SK-N-SH treated with all-trans-retinoic acid at 6 μM for 48 hours (cell line): ENCODE results near the gene JMJD4.

Source experiments
- ATAC-seq: fragments of 200-7000 bp; cut with Tn5 transposase; 3 replicates; pipeline ENCODE4 v1.9.1; 2020; ENCODE audit warnings: mild to moderate bottlenecking, moderate library complexity
- BACH2 ChIP-seq: fragments of 250-450 bp; sonication (Bioruptor Pico); IDR thresholded peaks from 2 replicates; pipeline ENCODE4 v1.9.0; 2021; ENCODE audit warnings: mild to moderate bottlenecking, borderline replicate concordance
- CSDC2 ChIP-seq: fragments of 250-450 bp; sonication (Bioruptor Pico); IDR thresholded peaks from 2 replicates; pipeline ENCODE4 v1.5.0; 2020; ENCODE audit warnings: mild to moderate bottlenecking, moderate library complexity
- CSRNP3 ChIP-seq: fragments of 250-450 bp; sonication (Bioruptor Pico); IDR thresholded peaks from 2 replicates; pipeline ENCODE4 v1.5.1; 2021; ENCODE audit warnings: mild to moderate bottlenecking, moderate library complexity
- ESRRG ChIP-seq: fragments of 250-450 bp; sonication (Bioruptor Pico); IDR thresholded peaks from 2 replicates; pipeline ENCODE4 v1.6.1; 2021; ENCODE audit warnings: mild to moderate bottlenecking
- GLIS3 ChIP-seq: fragments of 250-450 bp; sonication (Bioruptor Pico); IDR thresholded peaks from 2 replicates; pipeline ENCODE4 v1.5.0; 2020; ENCODE audit warnings: mild to moderate bottlenecking, moderate library complexity
- ISL1 ChIP-seq: fragments of 250-450 bp; sonication (Bioruptor Pico); IDR thresholded peaks from 2 replicates; pipeline ENCODE4 v2.1.2; 2022; ENCODE audit warnings: mild to moderate bottlenecking, moderate library complexity
- OSR1 ChIP-seq: fragments of 250-450 bp; sonication (Bioruptor Pico); IDR thresholded peaks from 2 replicates; pipeline ENCODE4 v1.8.0; 2022; ENCODE audit warnings: moderate library complexity, mild to moderate bottlenecking, inconsistent platforms
- PATZ1 ChIP-seq: fragments of 250-450 bp; sonication (Bioruptor Pico); IDR thresholded peaks from 2 replicates; pipeline ENCODE4 v1.8.0; 2020; ENCODE audit warnings: mild to moderate bottlenecking, moderate library complexity, borderline replicate concordance
- PPARA ChIP-seq: fragments of 250-450 bp; sonication (Bioruptor Pico); IDR thresholded peaks from 2 replicates; pipeline ENCODE4 v1.5.0; 2020; ENCODE audit warnings: mild to moderate bottlenecking, borderline replicate concordance
- RARB ChIP-seq: fragments of 250-450 bp; sonication (Bioruptor Pico); IDR thresholded peaks from 2 replicates; pipeline ENCODE4 v1.8.0; 2021; ENCODE audit warnings: mild to moderate bottlenecking, moderate library complexity
- SNAI2 ChIP-seq: fragments of 250-450 bp; sonication (Bioruptor Pico); IDR thresholded peaks from 2 replicates; pipeline ENCODE4 v1.5.0; 2020; ENCODE audit warnings: mild to moderate bottlenecking, moderate library complexity
- TCF4 ChIP-seq: fragments of 250-450 bp; sonication (Bioruptor Pico); IDR thresholded peaks from 2 replicates; pipeline ENCODE4 v1.8.0; 2021; ENCODE audit warnings: mild to moderate bottlenecking, moderate library complexity, borderline replicate concordance
- TOX ChIP-seq: fragments of 250-450 bp; sonication (Bioruptor Pico); IDR thresholded peaks from 2 replicates; pipeline ENCODE4 v1.8.0; 2021; ENCODE audit warnings: mild to moderate bottlenecking, moderate library complexity, borderline replicate concordance
- ZFP3 ChIP-seq: fragments of 250-450 bp; sonication (Bioruptor Pico); IDR thresholded peaks from 2 replicates; pipeline ENCODE4 v1.5.0; 2020; ENCODE audit warnings: mild to moderate bottlenecking, moderate library complexity
- ZFP30 ChIP-seq: fragments of 450-650 bp; formaldehyde crosslinking; IDR thresholded peaks from 2 replicates; pipeline ENCODE4 v1.5.0; 2022; ENCODE audit warnings: mild to moderate bottlenecking, moderate library complexity
- ZNF70 ChIP-seq: fragments of 450-650 bp; formaldehyde crosslinking; IDR thresholded peaks from 2 replicates; pipeline ENCODE4 v1.5.0; 2020; ENCODE audit warnings: mild to moderate bottlenecking, moderate library complexity
- ZNF8 ChIP-seq: fragments of 450-650 bp; formaldehyde crosslinking; IDR thresholded peaks from 2 replicates; pipeline ENCODE4 v1.5.0; 2020; ENCODE audit warnings: mild to moderate bottlenecking, moderate library complexity
- TF ChIP-seq, protein P1 (sequence below): fragments of 250-450 bp; sonication (Bioruptor Pico); IDR thresholded peaks from 2 replicates; pipeline ENCODE4 v1.5.1; 2020; ENCODE audit warnings: low read depth, mild to moderate bottlenecking, moderate library complexity
- TF ChIP-seq, protein P2 (sequence below): fragments of 250-450 bp; sonication (Bioruptor Pico); IDR thresholded peaks from 2 replicates; pipeline ENCODE4 v1.5.0; 2020; ENCODE audit warnings: mild to moderate bottlenecking, moderate library complexity
- TF ChIP-seq, protein P3 (sequence below): fragments of 250-450 bp; sonication (Bioruptor Pico); IDR thresholded peaks from 2 replicates; pipeline ENCODE4 v1.8.0; 2021; ENCODE audit warnings: low read depth, mild to moderate bottlenecking, moderate library complexity, borderline replicate concordance

JMJD4 gene

DNA sequence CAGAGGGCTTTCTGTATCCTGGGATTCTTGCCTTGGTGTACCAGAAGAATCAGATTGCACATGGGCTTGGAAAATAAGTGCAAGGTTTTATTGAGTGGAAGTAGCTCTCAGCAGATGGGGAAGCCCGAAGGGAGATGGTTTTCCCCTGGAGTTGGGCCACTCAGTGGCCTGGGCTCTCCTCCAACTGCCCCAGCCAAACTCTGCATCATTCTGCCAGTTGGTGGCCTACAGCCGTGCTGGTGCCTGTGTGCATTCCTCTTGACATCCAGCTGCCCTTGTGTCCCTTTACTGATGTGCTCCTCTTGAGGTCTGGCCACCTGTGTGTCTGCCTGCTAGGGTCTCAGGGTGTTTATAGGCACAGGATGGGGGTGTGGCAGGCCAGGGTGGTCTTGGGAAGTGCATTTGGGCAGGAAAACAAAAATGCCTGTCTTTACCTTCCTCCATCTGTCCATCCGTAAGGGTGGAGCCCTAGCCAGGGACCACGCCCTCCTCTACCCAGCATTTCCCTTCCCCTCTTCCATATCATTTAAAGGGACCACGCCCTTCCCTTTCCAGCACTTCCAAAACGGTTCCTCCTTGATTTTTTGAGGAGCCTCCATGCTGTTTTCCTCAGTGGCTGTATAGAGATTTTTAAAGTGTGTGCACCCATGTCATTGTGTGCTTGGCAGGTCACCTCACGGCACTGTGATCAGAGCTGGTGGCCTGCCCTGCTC is 19.1 kb upstream of the JMJD4 start (continued):
- no peak for TF ChIP-seq ZFP30 (CRISPR knock-in tag)

DNA sequence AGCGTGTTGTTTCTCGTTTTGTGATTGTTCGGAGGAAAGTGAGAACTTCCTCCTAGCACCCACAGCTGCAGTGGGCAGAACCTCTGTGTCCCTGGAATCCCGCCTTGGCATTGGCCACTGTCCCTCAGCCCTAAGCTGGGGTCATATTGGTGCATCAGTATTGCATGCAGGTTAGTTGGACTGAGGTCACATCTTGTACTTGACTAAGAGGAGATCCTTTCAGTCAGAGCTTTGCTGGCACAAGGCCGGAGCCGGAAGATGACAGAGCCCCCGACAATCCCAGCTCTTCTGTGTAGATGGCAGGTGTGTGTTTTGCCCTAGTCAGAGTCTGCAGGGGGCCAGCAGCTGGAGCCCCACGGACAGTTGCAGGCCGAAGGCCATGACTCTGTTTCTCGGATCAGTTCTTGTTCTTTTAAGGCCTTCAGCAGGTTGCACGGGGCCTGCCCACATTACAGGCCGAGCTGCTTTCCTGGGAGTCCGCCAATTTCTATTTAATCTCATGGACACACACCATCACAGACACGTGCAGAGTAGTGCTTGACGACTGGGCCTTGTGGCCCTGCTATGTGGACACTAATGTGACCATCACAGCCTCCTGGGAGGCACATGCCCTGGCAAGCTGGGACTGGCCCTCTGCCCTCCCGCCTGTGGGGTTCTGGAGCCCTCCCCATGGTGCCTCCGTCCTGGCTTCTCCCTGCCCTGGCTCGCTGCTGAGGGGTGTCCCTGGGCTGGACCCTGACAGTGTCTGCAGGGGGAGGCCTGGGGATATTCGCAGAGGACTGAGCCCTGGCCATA is 15.0 kb upstream of the JMJD4 start:
- no peak for ATAC-seq
- no peak for TF ChIP-seq RARB (CRISPR knock-in tag)
- TF ChIP-seq CSDC2 (CRISPR knock-in tag): no peak
- no peak for TF ChIP-seq ISL1
- TF ChIP-seq, protein P1, sequence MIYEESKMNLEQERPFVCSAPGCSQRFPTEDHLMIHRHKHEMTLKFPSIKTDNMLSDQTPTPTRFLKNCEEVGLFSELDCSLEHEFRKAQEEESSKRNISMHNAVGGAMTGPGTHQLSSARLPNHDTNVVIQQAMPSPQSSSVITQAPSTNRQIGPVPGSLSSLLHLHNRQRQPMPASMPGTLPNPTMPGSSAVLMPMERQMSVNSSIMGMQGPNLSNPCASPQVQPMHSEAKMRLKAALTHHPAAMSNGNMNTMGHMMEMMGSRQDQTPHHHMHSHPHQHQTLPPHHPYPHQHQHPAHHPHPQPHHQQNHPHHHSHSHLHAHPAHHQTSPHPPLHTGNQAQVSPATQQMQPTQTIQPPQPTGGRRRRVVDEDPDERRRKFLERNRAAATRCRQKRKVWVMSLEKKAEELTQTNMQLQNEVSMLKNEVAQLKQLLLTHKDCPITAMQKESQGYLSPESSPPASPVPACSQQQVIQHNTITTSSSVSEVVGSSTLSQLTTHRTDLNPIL: no peak
- TF ChIP-seq SNAI2 (CRISPR knock-in tag): no peak
- TF ChIP-seq TOX (CRISPR knock-in tag): no peak
- TF ChIP-seq, protein P2, sequence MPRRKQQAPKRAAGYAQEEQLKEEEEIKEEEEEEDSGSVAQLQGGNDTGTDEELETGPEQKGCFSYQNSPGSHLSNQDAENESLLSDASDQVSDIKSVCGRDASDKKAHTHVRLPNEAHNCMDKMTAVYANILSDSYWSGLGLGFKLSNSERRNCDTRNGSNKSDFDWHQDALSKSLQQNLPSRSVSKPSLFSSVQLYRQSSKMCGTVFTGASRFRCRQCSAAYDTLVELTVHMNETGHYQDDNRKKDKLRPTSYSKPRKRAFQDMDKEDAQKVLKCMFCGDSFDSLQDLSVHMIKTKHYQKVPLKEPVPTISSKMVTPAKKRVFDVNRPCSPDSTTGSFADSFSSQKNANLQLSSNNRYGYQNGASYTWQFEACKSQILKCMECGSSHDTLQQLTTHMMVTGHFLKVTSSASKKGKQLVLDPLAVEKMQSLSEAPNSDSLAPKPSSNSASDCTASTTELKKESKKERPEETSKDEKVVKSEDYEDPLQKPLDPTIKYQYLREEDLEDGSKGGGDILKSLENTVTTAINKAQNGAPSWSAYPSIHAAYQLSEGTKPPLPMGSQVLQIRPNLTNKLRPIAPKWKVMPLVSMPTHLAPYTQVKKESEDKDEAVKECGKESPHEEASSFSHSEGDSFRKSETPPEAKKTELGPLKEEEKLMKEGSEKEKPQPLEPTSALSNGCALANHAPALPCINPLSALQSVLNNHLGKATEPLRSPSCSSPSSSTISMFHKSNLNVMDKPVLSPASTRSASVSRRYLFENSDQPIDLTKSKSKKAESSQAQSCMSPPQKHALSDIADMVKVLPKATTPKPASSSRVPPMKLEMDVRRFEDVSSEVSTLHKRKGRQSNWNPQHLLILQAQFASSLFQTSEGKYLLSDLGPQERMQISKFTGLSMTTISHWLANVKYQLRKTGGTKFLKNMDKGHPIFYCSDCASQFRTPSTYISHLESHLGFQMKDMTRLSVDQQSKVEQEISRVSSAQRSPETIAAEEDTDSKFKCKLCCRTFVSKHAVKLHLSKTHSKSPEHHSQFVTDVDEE (CRISPR knock-in tag): no peak
- no peak for TF ChIP-seq PPARA (CRISPR knock-in tag)
- TF ChIP-seq CSRNP3 (CRISPR knock-in tag): no peak
- no peak for TF ChIP-seq OSR1 (CRISPR knock-in tag)
- TF ChIP-seq TCF4 (CRISPR knock-in tag): no peak
- no peak for TF ChIP-seq ZFP30 (CRISPR knock-in tag)
- no peak for TF ChIP-seq ZNF70 (CRISPR knock-in tag)
- no peak for TF ChIP-seq GLIS3 (CRISPR knock-in tag)
- TF ChIP-seq ESRRG: no peak
- TF ChIP-seq, protein P3, sequence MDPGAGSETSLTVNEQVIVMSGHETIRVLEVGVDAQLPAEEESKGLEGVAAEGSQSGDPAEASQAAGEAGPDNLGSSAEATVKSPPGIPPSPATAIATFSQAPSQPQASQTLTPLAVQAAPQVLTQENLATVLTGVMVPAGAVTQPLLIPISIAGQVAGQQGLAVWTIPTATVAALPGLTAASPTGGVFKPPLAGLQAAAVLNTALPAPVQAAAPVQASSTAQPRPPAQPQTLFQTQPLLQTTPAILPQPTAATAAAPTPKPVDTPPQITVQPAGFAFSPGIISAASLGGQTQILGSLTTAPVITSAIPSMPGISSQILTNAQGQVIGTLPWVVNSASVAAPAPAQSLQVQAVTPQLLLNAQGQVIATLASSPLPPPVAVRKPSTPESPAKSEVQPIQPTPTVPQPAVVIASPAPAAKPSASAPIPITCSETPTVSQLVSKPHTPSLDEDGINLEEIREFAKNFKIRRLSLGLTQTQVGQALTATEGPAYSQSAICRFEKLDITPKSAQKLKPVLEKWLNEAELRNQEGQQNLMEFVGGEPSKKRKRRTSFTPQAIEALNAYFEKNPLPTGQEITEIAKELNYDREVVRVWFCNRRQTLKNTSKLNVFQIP (CRISPR knock-in tag): no peak
- TF ChIP-seq ZNF8 (CRISPR knock-in tag): no peak
- TF ChIP-seq, all 23 proteins: peak for 0

GRCh38 chr1:227749225-227749624 is 14.1 kb upstream of the JMJD4 start:
- TF ChIP-seq, protein P2 (CRISPR knock-in tag): no peak
- TF ChIP-seq OSR1 (CRISPR knock-in tag): no peak
- TF ChIP-seq ISL1: no peak
- TF ChIP-seq, protein P1: no peak
- no peak for TF ChIP-seq TOX (CRISPR knock-in tag)
- TF ChIP-seq ZFP30 (CRISPR knock-in tag): no peak
- no peak for TF ChIP-seq PATZ1 (CRISPR knock-in tag)
- no peak for TF ChIP-seq CSDC2 (CRISPR knock-in tag)
- TF ChIP-seq TCF4 (CRISPR knock-in tag): no peak
- TF ChIP-seq, protein P3 (CRISPR knock-in tag): no peak
- TF ChIP-seq BACH2 (CRISPR knock-in tag): no peak
- TF ChIP-seq RARB (CRISPR knock-in tag): no peak
- no peak for TF ChIP-seq ZFP3 (CRISPR knock-in tag)
- no peak for TF ChIP-seq GLIS3 (CRISPR knock-in tag)
- ATAC-seq: no peak
